ENCODE results near the gene CCNA2.

Gene CCNA2

GRCh38 chr4:121799867-121800501, 23.7 kb downstream of the CCNA2 start:
- H3K9me3 ChIP-seq (ENCODE audit: low read length) = no peaks in the 10 kb centered on the region
- peaks cover 30% of the 10 kb centered on the region for H3K4me1 ChIP-seq (ENCODE audit: insufficient read depth, low read length)
- H3K27me3 ChIP-seq (ENCODE audit: insufficient read depth, low read length) = no peaks in the 10 kb centered on the region
- peaks cover 26% of the 10 kb centered on the region for H3K36me3 ChIP-seq (ENCODE audit: insufficient read depth, low read length)
- peak overlapping the region; percentile 10 for H2AFZ ChIP-seq (ENCODE audit: low read depth, low read length)
- H3K4me3 ChIP-seq (ENCODE audit: low read length) = no peak overlapping the region

GRCh38 chr4:121799208-121799823, 24.4 kb downstream of the CCNA2 start:
- no peaks in the 10 kb centered on the region for H3K9me3 ChIP-seq (ENCODE audit: low read length)
- peaks cover 20% of the 10 kb centered on the region for H3K36me3 ChIP-seq (ENCODE audit: insufficient read depth, low read length)
- H2AFZ ChIP-seq (ENCODE audit: low read depth, low read length) = peak overlapping the region; percentile 10
- H3K27me3 ChIP-seq (ENCODE audit: insufficient read depth, low read length) = no peaks in the 10 kb centered on the region
- peaks cover 33% of the 10 kb centered on the region for H3K4me1 ChIP-seq (ENCODE audit: insufficient read depth, low read length)
- no peak overlapping the region for H3K4me3 ChIP-seq (ENCODE audit: low read length)

- Histone ChIP-seq H3K27me3 (ENCODE audit: insufficient read depth, low read length) (no peaks in the 10 kb centered on the region), H3K4me3 (ENCODE audit: low read length) (no peak overlapping the region), H3K9me3 (ENCODE audit: low read length) (no peaks in the 10 kb centered on the region), H3K4me1 (ENCODE audit: insufficient read depth, low read length) (peaks cover 21% of the 10 kb centered on the region), H3K36me3 (ENCODE audit: insufficient read depth, low read length) (no peaks in the 10 kb centered on the region), H2AFZ (ENCODE audit: low read depth, low read length) (peak overlapping the region; percentile 35)
These were observed 27.4 kb downstream of the CCNA2 start for GRCh38 chr4:121796283-121796682.

- H3K4me1 ChIP-seq (ENCODE audit: insufficient read depth, low read length) = peaks cover 17% of the 10 kb centered on the region
- H3K9me3 ChIP-seq (ENCODE audit: low read length) = no peaks in the 10 kb centered on the region
- H2AFZ ChIP-seq (ENCODE audit: low read depth, low read length) = no peak overlapping the region
- no peaks in the 10 kb centered on the region for H3K36me3 ChIP-seq (ENCODE audit: insufficient read depth, low read length)
- no peaks in the 10 kb centered on the region for H3K27me3 ChIP-seq (ENCODE audit: insufficient read depth, low read length)
- no peak overlapping the region for H3K4me3 ChIP-seq (ENCODE audit: low read length)
These were observed 29.0 kb downstream of the CCNA2 start for GRCh38 chr4:121794505-121795188.

- no peaks in the 10 kb centered on the region for H3K27me3 ChIP-seq (ENCODE audit: insufficient read depth, low read length)
- no peak overlapping the region for H2AFZ ChIP-seq (ENCODE audit: low read depth, low read length)
- peaks cover 17% of the 10 kb centered on the region for H3K4me1 ChIP-seq (ENCODE audit: insufficient read depth, low read length)
- no peak overlapping the region for H3K4me3 ChIP-seq (ENCODE audit: low read length)
- H3K9me3 ChIP-seq (ENCODE audit: low read length) = no peaks in the 10 kb centered on the region
- H3K36me3 ChIP-seq (ENCODE audit: insufficient read depth, low read length) = no peaks in the 10 kb centered on the region
These were observed 30.7 kb downstream of the CCNA2 start for GRCh38 chr4:121792966-121793365.

- Histone ChIP-seq H3K27me3 (ENCODE audit: insufficient read depth, low read length) (no peaks in the 10 kb centered on the region), H2AFZ (ENCODE audit: low read depth, low read length) (no peak overlapping the region), H3K36me3 (ENCODE audit: insufficient read depth, low read length) (no peaks in the 10 kb centered on the region), H3K4me3 (ENCODE audit: low read length) (no peak overlapping the region), H3K9me3 (ENCODE audit: low read length) (no peaks in the 10 kb centered on the region), H3K4me1 (ENCODE audit: insufficient read depth, low read length) (peaks cover 15% of the 10 kb centered on the region)
These were observed 32.2 kb downstream of the CCNA2 start for GRCh38 chr4:121791481-121791880.

- no peak overlapping the region for H3K4me3 ChIP-seq (ENCODE audit: low read length)
- H3K4me1 ChIP-seq (ENCODE audit: insufficient read depth, low read length) = peaks cover 10% of the 10 kb centered on the region
- H3K36me3 ChIP-seq (ENCODE audit: insufficient read depth, low read length) = no peaks in the 10 kb centered on the region
- H2AFZ ChIP-seq (ENCODE audit: low read depth, low read length) = no peak overlapping the region
- H3K9me3 ChIP-seq (ENCODE audit: low read length) = no peaks in the 10 kb centered on the region
- no peaks in the 10 kb centered on the region for H3K27me3 ChIP-seq (ENCODE audit: insufficient read depth, low read length)
These were observed 32.7 kb downstream of the CCNA2 start for GRCh38 chr4:121790976-121791375.

- no peak overlapping the region for H3K4me3 ChIP-seq (ENCODE audit: low read length)
- H2AFZ ChIP-seq (ENCODE audit: low read depth, low read length) = no peak overlapping the region
- H3K27me3 ChIP-seq (ENCODE audit: insufficient read depth, low read length) = no peaks in the 10 kb centered on the region
- peaks cover 3% of the 10 kb centered on the region for H3K4me1 ChIP-seq (ENCODE audit: insufficient read depth, low read length)
- H3K9me3 ChIP-seq (ENCODE audit: low read length) = no peaks in the 10 kb centered on the region
- H3K36me3 ChIP-seq (ENCODE audit: insufficient read depth, low read length) = no peaks in the 10 kb centered on the region
These were observed 33.5 kb downstream of the CCNA2 start for GRCh38 chr4:121789960-121790829.

GRCh38 chr4:121789455-121789854, 34.2 kb downstream of the CCNA2 start:
- no peaks in the 10 kb centered on the region for H3K27me3 ChIP-seq (ENCODE audit: insufficient read depth, low read length)
- no peak overlapping the region for H3K4me3 ChIP-seq (ENCODE audit: low read length)
- H3K36me3 ChIP-seq (ENCODE audit: insufficient read depth, low read length) = no peaks in the 10 kb centered on the region
- no peak overlapping the region for H2AFZ ChIP-seq (ENCODE audit: low read depth, low read length)
- H3K4me1 ChIP-seq (ENCODE audit: insufficient read depth, low read length) = peaks cover 5% of the 10 kb centered on the region
- no peaks in the 10 kb centered on the region for H3K9me3 ChIP-seq (ENCODE audit: low read length)

GRCh38 chr4:121788896-121789295, 34.8 kb downstream of the CCNA2 start:
- no peaks in the 10 kb centered on the region for H3K27me3 ChIP-seq (ENCODE audit: insufficient read depth, low read length)
- peaks cover 5% of the 10 kb centered on the region for H3K4me1 ChIP-seq (ENCODE audit: insufficient read depth, low read length)
- no peak overlapping the region for H2AFZ ChIP-seq (ENCODE audit: low read depth, low read length)
- H3K9me3 ChIP-seq (ENCODE audit: low read length) = no peaks in the 10 kb centered on the region
- H3K4me3 ChIP-seq (ENCODE audit: low read length) = no peak overlapping the region
- H3K36me3 ChIP-seq (ENCODE audit: insufficient read depth, low read length) = no peaks in the 10 kb centered on the region

GRCh38 chr4:121786221-121786620, 37.5 kb downstream of the CCNA2 start:
- no peaks in the 10 kb centered on the region for H3K27me3 ChIP-seq (ENCODE audit: insufficient read depth, low read length)
- no peaks in the 10 kb centered on the region for H3K36me3 ChIP-seq (ENCODE audit: insufficient read depth, low read length)
- H3K4me1 ChIP-seq (ENCODE audit: insufficient read depth, low read length) = peaks cover 5% of the 10 kb centered on the region
- H2AFZ ChIP-seq (ENCODE audit: low read depth, low read length) = no peak overlapping the region
- no peaks in the 10 kb centered on the region for H3K9me3 ChIP-seq (ENCODE audit: low read length)
- no peak overlapping the region for H3K4me3 ChIP-seq (ENCODE audit: low read length)

GRCh38 chr4:121785479-121785878, 38.2 kb downstream of the CCNA2 start:
- Histone ChIP-seq H2AFZ (ENCODE audit: low read depth, low read length) (no peak overlapping the region), H3K36me3 (ENCODE audit: insufficient read depth, low read length) (no peaks in the 10 kb centered on the region), H3K4me1 (ENCODE audit: insufficient read depth, low read length) (peaks cover 5% of the 10 kb centered on the region), H3K9me3 (ENCODE audit: low read length) (no peaks in the 10 kb centered on the region), H3K27me3 (ENCODE audit: insufficient read depth, low read length) (no peaks in the 10 kb centered on the region), H3K4me3 (ENCODE audit: low read length) (no peak overlapping the region)

- Histone ChIP-seq H3K9me3 (ENCODE audit: low read length) (no peaks in the 10 kb centered on the region), H3K36me3 (ENCODE audit: insufficient read depth, low read length) (no peaks in the 10 kb centered on the region), H3K4me1 (ENCODE audit: insufficient read depth, low read length) (peaks cover 5% of the 10 kb centered on the region), H2AFZ (ENCODE audit: low read depth, low read length) (no peak overlapping the region), H3K27me3 (ENCODE audit: insufficient read depth, low read length) (no peaks in the 10 kb centered on the region), H3K4me3 (ENCODE audit: low read length) (no peak overlapping the region)
These were observed 38.7 kb downstream of the CCNA2 start for GRCh38 chr4:121784975-121785374.

Data from neuron (in vitro differentiated cells).